ENCODE measurements around the gene MAGEA3. TPM values are rescaled to one million over a fixed set of nuclear protein-coding genes. Genes with fewer than 3 reads are reported as not detected.
A peak's percentile ranks its signal among the peaks of the same experiment; 100 is the strongest.
"Not testable (repeated sequence)": the region's sequence is repeated elsewhere in the genome, so short reads cannot be mapped to it uniquely, and the experiment has no call there.

The MAGEA3 gene
- total RNA-seq, 4 donors from 2014 or later, result not detected

- 71 to 73% methylated on average over 6 to 7 of the region's 7 CpGs for WGBS, 2 donors
- TF ChIP-seq POLR2A (IDR thresholded peaks at IDR 0.05), result no peak
- intact Hi-C loops (cut with DNase I; ENCODE audit: low total_unique reads), result no loop called here
- DNase-seq (ENCODE audit: low spot score in 2 of 2), result peak in 1 of 2 donors; percentile 45
- H3K4me3 ChIP-seq (ENCODE audit: low read depth, poor library complexity, severe bottlenecking), result no peak overlapping the region
Measured at GRCh38 chrX:152725409-152725808, 26.8 kb downstream of the MAGEA3 start.

- TF ChIP-seq POLR2A (IDR thresholded peaks at IDR 0.05) (no peak), CTCF (IDR thresholded peaks at IDR 0.05) (no peak)
- WGBS, 2 donors, result 86 to 90% methylated on average over 9 to 19 of the region's 21 CpGs
- intact Hi-C loops (cut with DNase I; ENCODE audit: low total_unique reads), result no loop called here
Measured at GRCh38 chrX:152733261-152733975, 34.8 kb downstream of the MAGEA3 start, which contains the start of the genes CSAG1 and MAGEA12. TSS of gene CSAG1 (minus strand) at chrX:152733721. CDS start at chrX:152732460, 1,261 bp downstream. TSS of gene MAGEA12 (plus strand) at chrX:152733757. CDS start at chrX:152736162, 2,405 bp downstream.

GRCh38 chrX:152734143-152734858 lies 35.7 kb downstream of the MAGEA3 start:
- intact Hi-C loops (cut with DNase I; ENCODE audit: low total_unique reads); H3K4me3 ChIP-seq (ENCODE audit: low read depth, poor library complexity, severe bottlenecking): not testable (repeated sequence)
- peak in 1 of 2 donors; percentile 72 for DNase-seq (ENCODE audit: low spot score in 2 of 2)
- 88 to 97% methylated on average over 14 to 22 of the region's 22 CpGs for WGBS, 2 donors

More at GRCh38 chrX:152733261-152733975, 34.8 kb downstream of the MAGEA3 start, which contains the start of the genes CSAG1 and MAGEA12:
- DNase-seq (ENCODE audit: low spot score in 2 of 2), result peak in 1 of 2 donors; percentile 48
- H3K4me3 ChIP-seq (ENCODE audit: low read depth, poor library complexity, severe bottlenecking), result no peak within 1 kb of the TSS

- TF ChIP-seq POLR2A (IDR thresholded peaks at IDR 0.05) (no peak), CTCF (IDR thresholded peaks at IDR 0.05) (no peak)
- no peak overlapping the region for H3K4me3 ChIP-seq (ENCODE audit: low read depth, poor library complexity, severe bottlenecking)
- WGBS, 2 donors, result 71 to 73% methylated on average over 2 of the region's 2 CpGs
- intact Hi-C loops (cut with DNase I; ENCODE audit: low total_unique reads), result no loop called here
- peak in 1 of 2 donors; percentile 80 for DNase-seq (ENCODE audit: low spot score in 2 of 2)
Measured at GRCh38 chrX:152735101-152735500, 36.5 kb downstream of the MAGEA3 start.

- no peak for TF ChIP-seq CTCF (IDR thresholded peaks at IDR 0.05)
- no peak for TF ChIP-seq POLR2A (IDR thresholded peaks at IDR 0.05)
- 78 to 90% methylated on average over 10 to 12 of the region's 12 CpGs for WGBS, 2 donors
- intact Hi-C loops (cut with DNase I; ENCODE audit: low total_unique reads), result no loop called here
- DNase-seq (ENCODE audit: low spot score in 2 of 2), result peak in 1 of 2 donors; percentile 75
- no peak overlapping the region for H3K4me3 ChIP-seq (ENCODE audit: low read depth, poor library complexity, severe bottlenecking)
Measured at GRCh38 chrX:152735860-152736511, 37.4 kb downstream of the MAGEA3 start.

GRCh38 chrX:152736528-152736927 lies 37.9 kb downstream of the MAGEA3 start:
- intact Hi-C loops (cut with DNase I; ENCODE audit: low total_unique reads), result not testable (repeated sequence)

GRCh38 chrX:152738560-152738959 lies 40.0 kb downstream of the MAGEA3 start:
- H3K4me3 ChIP-seq (ENCODE audit: low read depth, poor library complexity, severe bottlenecking), result no peak overlapping the region
- DNase-seq (ENCODE audit: low spot score in 2 of 2), result no peak
- WGBS, 2 donors, result 81 to 88% methylated on average over 5 of the region's 5 CpGs
- intact Hi-C loops (cut with DNase I; ENCODE audit: low total_unique reads), result no loop called here
- no peak for TF ChIP-seq CTCF (IDR thresholded peaks at IDR 0.05)
- TF ChIP-seq POLR2A (IDR thresholded peaks at IDR 0.05), result no peak

More at GRCh38 chrX:152736528-152736927, 37.9 kb downstream of the MAGEA3 start:
- 68 to 86% methylated on average over 2 to 12 of the region's 12 CpGs for WGBS, 2 donors
- not testable (repeated sequence) for H3K4me3 ChIP-seq (ENCODE audit: low read depth, poor library complexity, severe bottlenecking)
- DNase-seq (ENCODE audit: low spot score in 2 of 2), result peak in 1 of 2 donors; percentile 68
